H4 (cell line): ENCODE measurements around the gene LPIN2. TPM values are rescaled to one million over a fixed set of nuclear protein-coding genes. Genes with fewer than 3 reads are reported as not detected.

ENCODE experiments used
- total RNA-seq: library from RNA; depleted of rRNA; stranded (reverse); fragments of >200 nt; shearing (Covaris generic); gene quantifications from 2 replicates; pipeline ENCODE4 v1.2.3, GENCODE V29; 2014; rRNA removed

The LPIN2 gene
- total RNA-seq, 1 experiment from 2014 or later = 17.1 TPM

Other genes with a start within 250 kb of the LPIN2 start
- gene EMILIN2, start 166.1 kb downstream of the LPIN2 start, total RNA-seq = 3.0 and 3.8 TPM in 2 replicates
- gene MYOM1, start 206.8 kb upstream of the LPIN2 start, total RNA-seq = 0.02 TPM in 1 of 2 replicates, not detected in the other
- 437 and 447 TPM in 2 replicates for gene MYL12A, start 234.7 kb upstream of the LPIN2 start, total RNA-seq
- 460 and 468 TPM in 2 replicates for gene MYL12B, start 249.0 kb upstream of the LPIN2 start, total RNA-seq